ENCODE results near the gene LIMS1.
"Not testable (repeated sequence)": the region's sequence is repeated elsewhere in the genome, so short reads cannot be mapped to it uniquely, and the experiment has no call there.

Gene LIMS1

GRCh38 chr2:108637304-108637669, 103.0 kb downstream of the LIMS1 start:
- H3K27ac ChIP-seq: no peak overlapping the region
- TF ChIP-seq, protein P1, sequence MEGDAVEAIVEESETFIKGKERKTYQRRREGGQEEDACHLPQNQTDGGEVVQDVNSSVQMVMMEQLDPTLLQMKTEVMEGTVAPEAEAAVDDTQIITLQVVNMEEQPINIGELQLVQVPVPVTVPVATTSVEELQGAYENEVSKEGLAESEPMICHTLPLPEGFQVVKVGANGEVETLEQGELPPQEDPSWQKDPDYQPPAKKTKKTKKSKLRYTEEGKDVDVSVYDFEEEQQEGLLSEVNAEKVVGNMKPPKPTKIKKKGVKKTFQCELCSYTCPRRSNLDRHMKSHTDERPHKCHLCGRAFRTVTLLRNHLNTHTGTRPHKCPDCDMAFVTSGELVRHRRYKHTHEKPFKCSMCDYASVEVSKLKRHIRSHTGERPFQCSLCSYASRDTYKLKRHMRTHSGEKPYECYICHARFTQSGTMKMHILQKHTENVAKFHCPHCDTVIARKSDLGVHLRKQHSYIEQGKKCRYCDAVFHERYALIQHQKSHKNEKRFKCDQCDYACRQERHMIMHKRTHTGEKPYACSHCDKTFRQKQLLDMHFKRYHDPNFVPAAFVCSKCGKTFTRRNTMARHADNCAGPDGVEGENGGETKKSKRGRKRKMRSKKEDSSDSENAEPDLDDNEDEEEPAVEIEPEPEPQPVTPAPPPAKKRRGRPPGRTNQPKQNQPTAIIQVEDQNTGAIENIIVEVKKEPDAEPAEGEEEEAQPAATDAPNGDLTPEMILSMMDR (conservative IDR thresholded peaks at IDR 0.05; ENCODE audit: low read depth): no peak
- no peak for DNase-seq (ENCODE audit: low spot score)
- POLR2A ChIA-PET (ENCODE audit: low non-redundant PET): no interaction called here
- CTCF ChIA-PET: interaction anchor here (0.5 to 2.1 kb wide), 12 partner anchors 12 to 417 kb away, joined by 3 to 38 read pairs (median 4); no protein-coding TSS in a partner anchor

DNA sequence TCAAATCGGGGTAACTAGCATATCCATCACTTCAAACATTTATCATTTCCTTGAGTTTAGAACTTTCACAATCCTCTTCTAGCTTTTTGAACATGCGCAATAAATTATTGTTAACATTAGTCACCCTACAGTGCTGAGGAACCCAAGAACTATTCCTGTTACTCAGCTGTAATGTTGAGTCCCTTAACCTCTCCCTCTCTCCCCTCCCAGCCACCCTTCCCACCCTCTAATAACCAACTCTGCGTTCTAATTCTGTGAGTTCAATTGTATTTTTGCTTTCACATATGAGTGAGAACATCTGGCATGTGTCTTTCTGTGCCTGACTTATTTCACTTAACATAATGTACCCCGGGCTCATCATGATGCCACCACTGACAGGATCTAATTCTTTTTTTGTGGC, 106.5 kb downstream of the LIMS1 start:
- ChIA-PET CTCF (no interaction called here), POLR2A (ENCODE audit: low non-redundant PET) (no interaction called here)
- peak overlapping the region; percentile 72 for H3K27ac ChIP-seq
- peak; percentile 71 for DNase-seq (ENCODE audit: low spot score)
- TF ChIP-seq, protein P1 (conservative IDR thresholded peaks at IDR 0.05; ENCODE audit: low read depth): no peak

- ChIA-PET POLR2A (ENCODE audit: low non-redundant PET) (no interaction called here), CTCF (interaction anchor here (0.6 kb wide), 1 partner anchor 21 kb away, joined by 3 read pairs; no protein-coding TSS in a partner anchor)
- DNase-seq (ENCODE audit: low spot score): no peak
- TF ChIP-seq, protein P1 (conservative IDR thresholded peaks at IDR 0.05; ENCODE audit: low read depth): no peak
- H3K27ac ChIP-seq: no peak overlapping the region
These were observed 107.5 kb downstream of the LIMS1 start for GRCh38 chr2:108641756-108642155.

- POLR2A ChIA-PET (ENCODE audit: low non-redundant PET): no interaction called here
- TF ChIP-seq, protein P1 (conservative IDR thresholded peaks at IDR 0.05; ENCODE audit: low read depth): no peak
- no peak for DNase-seq (ENCODE audit: low spot score)
- CTCF ChIA-PET: no interaction called here
- H3K27ac ChIP-seq: no peak overlapping the region
These were observed 109.1 kb downstream of the LIMS1 start for GRCh38 chr2:108643261-108643849.

DNA sequence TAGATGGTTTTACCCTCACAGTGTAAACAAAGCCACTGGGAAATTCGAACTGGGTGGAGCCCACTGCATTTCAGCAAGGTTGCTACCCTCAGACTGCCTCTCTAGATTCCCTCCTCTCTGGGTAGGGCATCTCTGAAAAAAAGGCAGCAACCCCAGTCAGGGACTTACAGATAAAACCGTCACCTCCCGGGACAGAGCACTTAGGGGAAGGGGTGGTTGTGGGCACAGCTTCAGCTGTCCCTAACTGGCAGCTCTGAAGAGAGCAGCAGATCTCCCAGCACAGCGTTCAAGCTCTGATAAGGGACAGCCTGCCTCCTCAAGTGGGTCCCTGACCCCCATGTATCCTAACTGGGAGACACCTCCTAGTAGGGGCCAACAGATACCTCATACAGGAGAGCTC, 109.6 kb downstream of the LIMS1 start:
- DNase-seq (ENCODE audit: low spot score); H3K27ac ChIP-seq; CTCF ChIA-PET; POLR2A ChIA-PET (ENCODE audit: low non-redundant PET): not testable (repeated sequence)

GRCh38 chr2:108644446-108644845, 110.2 kb downstream of the LIMS1 start:
- DNase-seq (ENCODE audit: low spot score); POLR2A ChIA-PET (ENCODE audit: low non-redundant PET); H3K27ac ChIP-seq; CTCF ChIA-PET: not testable (repeated sequence)

DNA sequence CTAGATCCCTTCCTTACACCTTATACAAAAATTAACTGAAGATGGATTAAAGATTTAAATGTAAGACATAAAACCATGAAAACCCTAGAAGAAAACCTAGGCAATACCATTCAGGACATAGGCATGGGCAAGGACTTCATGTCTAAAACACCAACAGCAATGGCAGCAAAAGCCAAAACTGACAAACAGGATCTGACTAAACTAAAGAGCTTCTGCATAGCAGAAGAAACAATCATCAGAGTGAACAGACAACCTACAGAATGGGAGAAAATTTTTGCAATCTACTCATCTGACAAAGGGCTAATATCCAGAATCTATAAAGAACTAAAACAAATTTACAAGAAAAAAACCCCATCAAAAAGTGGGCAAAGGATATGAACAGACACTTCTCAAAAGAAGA, 114.5 kb downstream of the LIMS1 start:
- CTCF ChIA-PET; POLR2A ChIA-PET (ENCODE audit: low non-redundant PET); H3K27ac ChIP-seq: not testable (repeated sequence)

DNA sequence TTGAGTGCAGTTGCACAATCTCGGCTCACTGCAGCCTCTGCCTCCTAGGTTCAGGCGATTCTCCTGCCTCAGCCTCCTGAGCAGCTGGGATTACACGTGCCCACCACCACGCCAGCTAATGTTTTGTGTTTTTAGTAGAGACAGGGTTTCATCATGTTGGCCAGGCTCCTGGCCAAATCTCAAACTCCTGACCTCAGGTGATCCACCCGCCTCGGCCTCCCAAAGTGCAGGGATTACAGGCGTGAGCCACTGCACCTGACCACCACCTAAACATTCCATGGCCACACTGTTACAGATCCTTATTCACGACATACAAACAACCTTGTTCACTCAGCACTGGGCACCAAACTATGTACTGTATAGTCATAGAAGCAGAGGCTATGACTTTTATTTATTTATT, 116.2 kb downstream of the LIMS1 start:
- POLR2A ChIA-PET (ENCODE audit: low non-redundant PET); CTCF ChIA-PET; DNase-seq (ENCODE audit: low spot score); H3K27ac ChIP-seq: not testable (repeated sequence)

More for the DNA sequence above, 114.5 kb downstream of the LIMS1 start:
- not testable (repeated sequence) for DNase-seq (ENCODE audit: low spot score)

GRCh38 chr2:108651468-108651867, 117.2 kb downstream of the LIMS1 start:
- CTCF ChIA-PET; H3K27ac ChIP-seq; POLR2A ChIA-PET (ENCODE audit: low non-redundant PET); DNase-seq (ENCODE audit: low spot score): not testable (repeated sequence)

- DNase-seq (ENCODE audit: low spot score); CTCF ChIA-PET; POLR2A ChIA-PET (ENCODE audit: low non-redundant PET): not testable (repeated sequence)
- H3K27ac ChIP-seq: peak overlapping the region; percentile 60
These were observed 118.1 kb downstream of the LIMS1 start for GRCh38 chr2:108652187-108652931.

DNA sequence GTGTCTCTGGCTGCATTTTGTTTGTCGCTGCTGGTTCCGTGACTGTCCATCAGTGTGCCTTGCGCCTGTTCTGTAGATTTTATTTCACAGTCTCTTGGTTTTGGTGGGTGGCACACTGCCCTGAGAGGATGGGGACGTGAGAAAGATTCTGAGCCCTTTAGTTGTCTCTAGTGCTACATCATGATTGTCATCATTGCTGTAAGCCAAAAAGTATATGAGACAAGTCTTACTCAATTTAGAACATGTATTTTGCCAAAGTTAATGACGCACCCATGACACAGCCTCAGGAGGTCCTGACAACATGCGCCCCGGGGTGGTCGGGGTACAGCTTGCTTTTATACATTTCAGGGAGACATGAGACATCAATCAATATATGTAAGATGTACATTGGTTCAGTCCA, 119.2 kb downstream of the LIMS1 start:
- POLR2A ChIA-PET (ENCODE audit: low non-redundant PET); CTCF ChIA-PET; DNase-seq (ENCODE audit: low spot score); H3K27ac ChIP-seq: not testable (repeated sequence)

GRCh38 chr2:108653849-108654248, 119.6 kb downstream of the LIMS1 start:
- H3K27ac ChIP-seq; DNase-seq (ENCODE audit: low spot score); CTCF ChIA-PET; POLR2A ChIA-PET (ENCODE audit: low non-redundant PET): not testable (repeated sequence)

DNA sequence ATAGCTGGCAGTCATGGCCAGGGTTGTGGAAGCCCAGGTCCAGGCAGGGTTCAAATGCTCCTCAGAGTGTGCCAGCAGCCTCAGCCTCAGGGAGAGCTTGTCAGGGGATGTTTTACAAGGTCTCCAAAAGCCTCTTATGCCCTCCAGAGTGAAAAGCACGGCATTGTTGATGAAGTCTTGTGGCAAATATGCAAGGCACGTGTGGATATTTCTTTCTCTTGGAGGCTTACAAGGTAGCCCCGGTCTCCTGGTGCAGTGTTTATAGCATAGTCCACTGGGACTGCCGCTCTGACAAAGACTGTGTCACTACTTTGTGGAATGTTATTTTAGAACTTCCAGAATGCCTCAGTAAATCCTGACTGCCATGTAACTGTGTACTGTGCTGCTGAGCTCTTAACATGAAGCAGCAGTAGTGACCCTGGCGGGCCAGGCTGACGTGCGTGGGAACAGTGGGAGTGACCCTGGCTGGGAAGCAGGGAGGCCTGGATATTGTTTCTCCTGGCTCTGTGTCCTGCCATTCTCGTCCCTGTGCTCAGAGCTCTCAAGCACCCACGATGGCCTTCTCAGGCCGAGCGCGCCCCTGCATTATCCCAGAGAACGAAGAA, 120.4 kb downstream of the LIMS1 start:
- CTCF ChIA-PET; H3K27ac ChIP-seq; POLR2A ChIA-PET (ENCODE audit: low non-redundant PET); DNase-seq (ENCODE audit: low spot score): not testable (repeated sequence)

All from RWPE1 (cell line).